ENCODE results near the gene PIP4K2A.
"Not testable (repeated sequence)": the region's sequence is repeated elsewhere in the genome, so short reads cannot be mapped to it uniquely, and the experiment has no call there.

The PIP4K2A gene

GRCh38 chr10:22719406-22720042 lies 5.1 kb upstream of the PIP4K2A start:
- DNase-seq (ENCODE audit: low read depth, low spot score) = no peak

- not testable (repeated sequence) for DNase-seq (ENCODE audit: low read depth, low spot score)
Measured at GRCh38 chr10:22718659-22719058, 4.3 kb upstream of the PIP4K2A start.

- no peak for DNase-seq (ENCODE audit: low read depth, low spot score)
Measured at GRCh38 chr10:22717728-22718127, 3.4 kb upstream of the PIP4K2A start.

GRCh38 chr10:22716943-22717342 lies 2.6 kb upstream of the PIP4K2A start:
- no peak for DNase-seq (ENCODE audit: low read depth, low spot score)

- no peak for DNase-seq (ENCODE audit: low read depth, low spot score)
Measured at GRCh38 chr10:22715290-22715625, 880 bp upstream of the PIP4K2A start.

GRCh38 chr10:22713853-22714478 lies 412 bp downstream of the PIP4K2A start:
- no peak for DNase-seq (ENCODE audit: low read depth, low spot score)

- no peak for DNase-seq (ENCODE audit: low read depth, low spot score)
Measured at GRCh38 chr10:22712956-22713852, 1.2 kb downstream of the PIP4K2A start.

GRCh38 chr10:22712211-22712955 lies 2.0 kb downstream of the PIP4K2A start:
- no peak for DNase-seq (ENCODE audit: low read depth, low spot score)

GRCh38 chr10:22711373-22711772 lies 3.0 kb downstream of the PIP4K2A start:
- DNase-seq (ENCODE audit: low read depth, low spot score) = no peak

- DNase-seq (ENCODE audit: low read depth, low spot score) = no peak
Measured at GRCh38 chr10:22710139-22710745, 4.1 kb downstream of the PIP4K2A start.

GRCh38 chr10:22708772-22709171 lies 5.6 kb downstream of the PIP4K2A start:
- DNase-seq (ENCODE audit: low read depth, low spot score) = no peak

GRCh38 chr10:22705527-22705926 lies 8.9 kb downstream of the PIP4K2A start:
- DNase-seq (ENCODE audit: low read depth, low spot score) = no peak

GRCh38 chr10:22704942-22705341 lies 9.4 kb downstream of the PIP4K2A start:
- no peak for DNase-seq (ENCODE audit: low read depth, low spot score)

- no peak for DNase-seq (ENCODE audit: low read depth, low spot score)
Measured at GRCh38 chr10:22704471-22704911, 9.9 kb downstream of the PIP4K2A start.

- no peak for DNase-seq (ENCODE audit: low read depth, low spot score)
Measured at GRCh38 chr10:22702348-22702747, 12.0 kb downstream of the PIP4K2A start.

- no peak for DNase-seq (ENCODE audit: low read depth, low spot score)
Measured at GRCh38 chr10:22701132-22701826, 13.1 kb downstream of the PIP4K2A start.

GRCh38 chr10:22700489-22700888 lies 13.9 kb downstream of the PIP4K2A start:
- DNase-seq (ENCODE audit: low read depth, low spot score) = no peak

GRCh38 chr10:22699976-22700375 lies 14.4 kb downstream of the PIP4K2A start:
- DNase-seq (ENCODE audit: low read depth, low spot score) = no peak

- DNase-seq (ENCODE audit: low read depth, low spot score) = no peak
Measured at GRCh38 chr10:22698941-22699440, 15.4 kb downstream of the PIP4K2A start.

- DNase-seq (ENCODE audit: low read depth, low spot score) = no peak
Measured at GRCh38 chr10:22697800-22698199, 16.6 kb downstream of the PIP4K2A start.

- DNase-seq (ENCODE audit: low read depth, low spot score) = no peak
Measured at GRCh38 chr10:22697101-22697500, 17.3 kb downstream of the PIP4K2A start.

Data from activated naive CD8-positive, alpha-beta T cell treated with anti-CD3 and anti-CD28 coated beads, Interleukin-2, amount 50 U/mL, for 16 hours (primary cell).